GM18498 (cell line): ENCODE results near the gene HOXB1.
A peak's percentile ranks its signal among the peaks of the same experiment; 100 is the strongest.
"Not testable (repeated sequence)": the region's sequence is repeated elsewhere in the genome, so short reads cannot be mapped to it uniquely, and the experiment has no call there.

Experiments
- ATAC-seq: cut with Tn5 transposase; IDR thresholded peaks from one replicate; pipeline ENCODE4 v1.9.1; 2021; ENCODE audit warnings: mild to moderate bottlenecking, moderate library complexity; ENCODE audit not compliant: unreplicated experiment

HOXB1 gene

GRCh38 chr17:48499735-48500434 lies 30.9 kb downstream of the HOXB1 start:
- ATAC-seq = no peak

DNA sequence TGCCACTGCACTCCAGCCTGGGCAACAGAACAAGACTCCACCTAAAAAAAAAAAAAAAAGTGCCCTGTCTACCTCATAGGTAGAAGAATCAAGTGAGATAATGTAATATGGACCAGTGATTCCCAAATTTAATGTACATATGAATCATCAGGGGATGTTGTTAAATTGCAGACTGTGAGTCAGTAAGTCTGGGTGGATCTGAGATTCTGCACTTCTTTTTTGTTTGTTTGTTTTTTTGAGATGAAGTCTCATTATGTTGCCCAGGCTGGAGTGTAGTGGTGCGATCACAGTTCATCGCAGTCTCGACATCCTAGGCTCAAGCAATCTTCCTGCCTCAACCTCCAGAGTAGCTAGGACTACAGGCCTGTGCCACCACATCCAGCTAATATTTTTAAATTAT lies 31.6 kb downstream of the HOXB1 start:
- ATAC-seq = no peak

- no peak for ATAC-seq
Measured at GRCh38 chr17:48498164-48498850, 32.5 kb downstream of the HOXB1 start.

DNA sequence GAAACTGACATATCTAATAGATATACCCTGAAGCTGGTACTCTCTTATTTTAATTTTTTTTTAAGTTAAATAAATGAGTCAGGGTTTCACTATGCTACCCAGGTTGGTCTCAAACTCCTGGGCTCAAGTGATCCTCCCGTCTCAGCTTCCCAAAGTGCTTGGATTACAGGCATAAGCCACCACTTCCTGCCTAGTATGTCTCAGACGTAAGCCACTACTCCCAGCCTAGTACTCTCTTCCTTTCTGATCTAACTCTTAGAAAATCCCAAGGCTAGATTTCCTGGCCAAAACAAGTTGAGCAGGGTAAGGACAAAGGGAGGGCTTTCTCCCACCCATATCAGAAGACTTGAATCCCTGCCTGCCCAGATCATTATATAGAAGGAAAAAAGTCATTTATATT lies 33.7 kb downstream of the HOXB1 start:
- ATAC-seq = no peak

DNA sequence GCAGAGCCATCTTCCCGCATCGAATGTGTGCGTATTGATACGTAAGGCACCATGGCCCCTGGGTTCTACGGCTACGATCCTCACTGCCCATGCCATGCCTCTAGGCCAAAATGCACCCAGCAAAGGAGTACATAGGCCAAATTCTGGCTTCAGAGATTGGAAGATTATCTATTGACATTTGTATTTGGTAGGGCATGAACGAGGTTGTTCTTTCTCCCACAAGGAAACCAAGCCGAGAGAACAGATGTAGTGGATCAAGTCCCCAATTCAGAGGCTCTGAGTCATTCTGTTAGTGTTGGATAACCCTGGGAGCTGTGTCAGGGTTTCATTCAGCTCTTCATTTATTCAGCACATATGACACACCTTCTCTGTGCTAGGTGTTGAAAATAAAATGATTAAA lies 36.5 kb downstream of the HOXB1 start:
- no peak for ATAC-seq

GRCh38 chr17:48492401-48493298 lies 38.2 kb downstream of the HOXB1 start:
- ATAC-seq = peak; percentile 76

DNA sequence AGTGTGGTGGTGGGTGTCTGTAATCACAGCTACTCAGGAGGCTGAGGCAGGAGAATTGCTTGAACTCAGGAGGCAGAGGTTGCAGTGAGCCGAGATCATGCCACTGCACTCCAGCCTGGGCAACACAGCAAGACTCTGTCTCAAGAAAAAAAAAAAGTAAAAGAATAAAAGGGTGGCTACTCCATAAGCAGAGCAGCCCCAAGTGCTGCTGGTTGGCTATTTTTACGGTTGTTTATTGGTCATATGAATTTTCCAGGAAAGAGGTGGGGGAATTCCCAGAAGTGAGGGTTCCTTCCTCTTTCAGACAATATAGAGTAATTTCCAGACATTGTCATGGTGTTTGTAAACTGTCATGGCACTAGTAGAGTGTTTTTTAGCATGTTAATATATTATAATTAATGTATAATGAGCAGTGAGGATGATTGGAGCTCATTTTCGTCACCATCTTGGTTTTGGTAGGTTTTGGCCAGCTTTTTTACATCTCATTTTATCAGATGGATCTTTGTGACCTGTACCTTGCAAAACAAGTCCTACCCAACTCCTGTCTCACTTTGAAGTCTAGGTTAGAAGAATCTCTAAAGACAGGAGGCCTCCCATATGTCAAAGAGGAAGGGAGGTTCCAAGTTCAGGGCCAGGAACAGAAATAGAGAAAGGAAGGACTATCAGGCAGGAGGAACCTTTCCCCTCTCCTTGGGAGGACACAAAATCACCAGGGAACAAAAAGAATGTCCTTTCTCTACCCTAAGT lies 39.1 kb downstream of the HOXB1 start:
- ATAC-seq = no peak

DNA sequence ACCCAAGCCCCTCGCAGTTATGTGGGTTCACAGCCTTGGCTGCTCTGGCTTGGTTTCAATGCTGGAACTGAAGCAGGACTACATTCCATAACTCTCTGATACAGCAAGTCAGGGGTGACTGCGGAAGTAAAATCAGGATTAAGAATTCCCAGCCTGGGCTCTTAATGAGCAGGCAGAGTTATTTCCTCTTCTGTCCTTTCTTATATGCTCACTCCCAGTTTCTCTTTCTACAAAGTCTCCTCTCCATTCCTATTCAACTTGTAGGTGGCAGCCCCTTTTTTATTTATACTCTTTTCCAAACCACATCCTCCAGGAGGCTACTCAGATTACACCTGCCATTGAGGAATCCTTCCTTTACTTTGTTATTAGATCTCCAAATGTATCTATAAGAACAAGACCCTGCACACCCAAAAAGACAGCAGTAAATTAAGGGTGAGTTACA lies 40.3 kb downstream of the HOXB1 start:
- no peak for ATAC-seq

DNA sequence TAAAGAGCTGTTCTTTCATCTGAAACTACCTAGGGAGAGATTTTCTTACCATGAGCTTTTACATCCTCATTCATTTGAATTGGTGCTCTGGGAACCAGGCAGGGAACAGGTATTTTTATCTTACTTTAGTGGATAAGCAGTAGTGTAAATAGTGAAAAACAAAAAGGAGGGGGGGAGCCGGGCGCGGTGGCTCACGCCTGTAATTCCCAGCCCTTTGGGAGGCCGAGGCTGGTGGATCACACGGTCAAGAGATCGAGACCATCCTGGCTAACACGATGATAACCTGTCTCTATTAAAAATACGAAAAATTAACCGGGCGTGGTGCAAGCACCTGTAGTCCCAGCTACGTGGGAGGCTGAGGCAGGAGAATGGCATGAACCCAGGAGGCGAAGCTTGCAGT lies 41.0 kb downstream of the HOXB1 start:
- ATAC-seq = no peak

DNA sequence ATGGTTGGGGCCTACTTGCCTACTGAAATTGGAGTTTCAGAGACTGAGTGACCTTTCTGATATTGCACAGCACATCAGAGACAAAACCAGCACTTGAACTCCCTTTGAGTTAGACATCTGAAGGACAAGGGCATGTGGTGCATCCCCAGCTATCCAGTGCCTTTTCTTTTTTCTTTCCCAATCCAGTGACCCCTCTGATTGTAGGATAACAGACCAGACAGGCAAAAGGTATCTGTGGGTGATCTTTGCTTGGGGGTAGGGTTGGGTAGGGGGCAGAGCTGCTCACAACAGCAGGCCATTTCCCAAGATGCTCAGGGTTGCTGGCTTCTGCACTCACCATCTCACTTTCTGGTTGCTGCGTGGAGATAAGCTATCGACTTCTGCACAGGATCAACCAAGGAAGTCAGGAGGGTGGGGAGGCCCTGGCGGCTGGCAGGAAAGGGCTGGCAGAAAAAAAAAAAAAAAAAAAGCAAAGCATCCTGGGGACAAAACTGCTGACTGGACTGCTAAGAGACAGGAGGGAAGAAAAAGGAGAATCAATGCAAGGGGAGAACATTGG lies 42.2 kb downstream of the HOXB1 start:
- ATAC-seq = no peak

- ATAC-seq = no peak
Measured at GRCh38 chr17:48487221-48487620, 43.6 kb downstream of the HOXB1 start.

- ATAC-seq = no peak
Measured at GRCh38 chr17:48486557-48486956, 44.3 kb downstream of the HOXB1 start.

GRCh38 chr17:48484850-48485249 lies 46.0 kb downstream of the HOXB1 start:
- no peak for ATAC-seq

GRCh38 chr17:48484256-48484655 lies 46.6 kb downstream of the HOXB1 start:
- no peak for ATAC-seq

DNA sequence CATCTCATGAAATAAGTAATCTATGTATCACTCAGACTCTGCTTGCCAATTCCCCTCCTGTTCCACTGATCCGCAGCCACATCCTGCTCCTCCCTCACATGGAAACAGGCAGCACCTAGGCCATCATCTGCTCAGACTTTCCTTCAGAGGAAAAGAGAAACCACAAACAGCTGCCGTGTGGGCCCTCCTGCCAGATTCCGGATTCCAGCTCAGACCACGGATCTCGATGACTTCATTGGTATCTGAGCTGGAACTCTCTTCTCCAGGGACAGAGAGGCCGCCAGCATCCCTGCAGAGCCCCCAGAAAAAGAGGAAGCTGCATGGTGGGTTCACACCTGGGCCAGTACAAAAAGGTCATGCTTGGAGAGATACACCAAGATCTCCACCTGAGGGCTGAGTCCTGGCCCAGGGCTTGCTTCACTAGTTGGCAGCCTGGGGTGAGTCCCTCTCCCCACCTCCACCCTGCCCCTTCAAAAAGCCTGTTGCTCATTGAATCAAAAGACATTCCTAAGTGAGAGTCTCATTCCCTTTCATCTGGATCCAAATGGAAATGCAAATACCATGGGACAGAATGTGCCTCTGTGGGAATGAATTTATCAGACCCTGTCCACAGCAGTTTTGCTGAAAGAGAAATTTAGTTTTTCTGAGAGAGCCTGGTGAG lies 47.2 kb downstream of the HOXB1 start:
- no peak for ATAC-seq

DNA sequence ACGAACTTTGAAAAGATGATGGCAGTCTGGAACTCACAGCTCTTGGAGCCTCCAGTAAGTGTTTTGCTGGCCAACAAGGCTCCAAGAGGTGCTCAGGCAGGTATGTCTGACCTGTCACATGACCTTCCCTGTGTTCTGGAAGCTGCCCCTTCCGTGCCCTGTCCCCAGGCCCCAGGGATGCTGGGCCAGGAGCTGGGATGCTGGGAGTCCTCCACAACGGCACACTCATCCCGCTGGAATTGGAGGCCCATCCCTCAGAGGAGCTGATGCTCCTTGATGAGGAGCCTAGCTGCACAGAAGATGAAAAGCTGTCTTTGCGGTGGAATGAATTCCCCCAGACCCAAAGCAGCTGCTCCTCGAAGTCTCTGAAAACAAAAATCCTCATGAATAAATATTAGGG lies 47.8 kb downstream of the HOXB1 start:
- no peak for ATAC-seq

DNA sequence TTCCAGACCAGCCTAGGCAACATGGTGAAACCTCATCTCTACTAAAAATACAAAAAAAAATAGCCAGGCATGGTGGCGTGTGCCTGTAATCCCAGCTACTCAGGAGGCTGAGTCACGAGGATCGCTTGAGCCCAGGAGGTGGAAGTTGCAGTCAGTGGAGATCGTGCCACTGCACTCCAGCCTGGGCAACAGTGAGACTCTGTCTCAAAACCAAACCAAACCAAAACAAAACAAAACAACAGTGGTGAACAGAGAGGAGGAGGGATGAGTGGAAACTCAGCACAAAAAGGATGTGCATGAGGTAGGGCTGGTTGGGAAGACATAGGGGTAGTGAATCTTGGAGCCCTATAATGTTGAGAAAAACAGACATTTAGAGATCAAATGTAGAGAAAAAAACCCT lies 48.5 kb downstream of the HOXB1 start:
- ATAC-seq = not testable (repeated sequence)

- no peak for ATAC-seq
Measured at GRCh38 chr17:48479014-48479402, 51.8 kb downstream of the HOXB1 start.
